GM23248 (cell line): ENCODE results near the gene CHST7. TPM values are rescaled to one million over a fixed set of nuclear protein-coding genes. Genes with fewer than 3 reads are reported as not detected.

ENCODE experiments used
- DNase-seq: peaks from one replicate; pipeline ENCODE4 v3.0.0-alpha.2; 2015
- H2AFZ ChIP-seq: fragments of 200-600 bp; sonication (generic); 2 replicates; pipeline ENCODE4 v1.6.1; 2016; ENCODE audit warnings: antibody characterized with exemption
- H3F3A ChIP-seq: fragments of 200-600 bp; sonication (generic); 2 replicates; pipeline ENCODE4 v1.6.1; 2016; ENCODE audit warnings: mild to moderate bottlenecking, antibody characterized with exemption, mixed run types; ENCODE audit not compliant: insufficient read depth
- H3K27ac ChIP-seq: fragments of 200-600 bp; sonication (generic); 2 replicates; pipeline ENCODE4 v1.5.1; 2016; ENCODE audit warnings: mild to moderate bottlenecking
- H3K27me3 ChIP-seq: fragments of 200-600 bp; sonication (generic); replicated peaks from 2 replicates; pipeline ENCODE4 v1.6.1; 2016; ENCODE audit warnings: mild to moderate bottlenecking; ENCODE audit not compliant: insufficient read depth
- H3K36me3 ChIP-seq: fragments of 200-600 bp; sonication (generic); 2 replicates; pipeline ENCODE4 v1.6.1; 2016; ENCODE audit warnings: low read depth, mild to moderate bottlenecking
- H3K4me1 ChIP-seq: fragments of 200-600 bp; sonication (generic); 2 replicates; pipeline ENCODE4 v1.6.1; 2016; ENCODE audit warnings: mild to moderate bottlenecking; ENCODE audit not compliant: insufficient read depth
- H3K4me2 ChIP-seq: fragments of 200-600 bp; sonication (generic); one replicate; pipeline ENCODE4 v1.6.1; 2016; ENCODE audit warnings: mild to moderate bottlenecking; ENCODE audit not compliant: unreplicated experiment
- H3K4me3 ChIP-seq: fragments of 200-600 bp; sonication (generic); 2 replicates; pipeline ENCODE4 v1.5.1; 2016; ENCODE audit warnings: mild to moderate bottlenecking
- H3K79me2 ChIP-seq: fragments of 200-600 bp; sonication (generic); 2 replicates; pipeline ENCODE4 v1.6.1; 2016; ENCODE audit warnings: mild to moderate bottlenecking; ENCODE audit not compliant: insufficient read depth
- H3K9ac ChIP-seq: fragments of 200-600 bp; sonication (generic); 2 replicates; pipeline ENCODE4 v1.6.1; 2016; ENCODE audit warnings: mild to moderate bottlenecking
- H3K9me2 ChIP-seq: fragments of 200-600 bp; sonication (generic); 2 replicates; pipeline ENCODE4 v1.6.1; 2016; ENCODE audit warnings: mixed run types, mild to moderate bottlenecking, moderate library complexity; ENCODE audit not compliant: insufficient read depth
- H3K9me3 ChIP-seq: fragments of 200-600 bp; sonication (generic); one replicate; pipeline ENCODE4 v1.6.1; 2017; ENCODE audit warnings: low read depth
- H4K20me1 ChIP-seq: fragments of 200-600 bp; sonication (generic); 2 replicates; pipeline ENCODE4 v1.6.0; 2016; ENCODE audit not compliant: insufficient read depth
- EZH2 ChIP-seq: fragments of 200-600 bp; sonication (generic); IDR thresholded peaks from 2 replicates; pipeline ENCODE4 v1.6.1; 2018; ENCODE audit warnings: antibody characterized with exemption, mild to moderate bottlenecking; ENCODE audit not compliant: insufficient read depth, poor library complexity, severe bottlenecking
- EZH2phosphoT487 ChIP-seq: fragments of 200-600 bp; sonication (generic); IDR thresholded peaks from 2 replicates; pipeline ENCODE4 v1.6.1; 2018; ENCODE audit warnings: antibody characterized with exemption, moderate library complexity, mild to moderate bottlenecking, low read depth; ENCODE audit not compliant: insufficient read depth
- WGBS, 2 experiments: methylation state at CpG; one replicate each; pipeline ENCODE4 v1.1.6; 2015 to 2017; ENCODE audit warnings: low lambda C conversion rate in 2 of 2, low coverage in 1 of 2; ENCODE audit errors: missing lambda C conversion rate in 2 of 2; 5-methylcytosine and 5-hydroxymethylcytosine counted together
- in situ Hi-C: fragments of 300-500 bp; cut with MboI; formaldehyde crosslinking; loops from 2 replicates; pipeline ENCODE4 v1.15.0; 2020
- polyA plus RNA-seq: library from polyadenylated mRNA; unstranded; fragments of >200 nt; fragmentation: Nextera tagmentation; extraction: Ambion mirVana; gene quantifications from 2 replicates; pipeline ENCODE4 v1.2.1, GENCODE V29; 2016
- total RNA-seq: library from RNA; depleted of rRNA; stranded (reverse); fragments of >200 nt; shearing (Covaris generic); gene quantifications from 2 replicates; pipeline ENCODE4 v1.2.3, GENCODE V29; 2014

Gene CHST7
- total and polyA plus RNA-seq, 2 experiments from 2014 or later, result 9.3 to 17.5 TPM

DNA sequence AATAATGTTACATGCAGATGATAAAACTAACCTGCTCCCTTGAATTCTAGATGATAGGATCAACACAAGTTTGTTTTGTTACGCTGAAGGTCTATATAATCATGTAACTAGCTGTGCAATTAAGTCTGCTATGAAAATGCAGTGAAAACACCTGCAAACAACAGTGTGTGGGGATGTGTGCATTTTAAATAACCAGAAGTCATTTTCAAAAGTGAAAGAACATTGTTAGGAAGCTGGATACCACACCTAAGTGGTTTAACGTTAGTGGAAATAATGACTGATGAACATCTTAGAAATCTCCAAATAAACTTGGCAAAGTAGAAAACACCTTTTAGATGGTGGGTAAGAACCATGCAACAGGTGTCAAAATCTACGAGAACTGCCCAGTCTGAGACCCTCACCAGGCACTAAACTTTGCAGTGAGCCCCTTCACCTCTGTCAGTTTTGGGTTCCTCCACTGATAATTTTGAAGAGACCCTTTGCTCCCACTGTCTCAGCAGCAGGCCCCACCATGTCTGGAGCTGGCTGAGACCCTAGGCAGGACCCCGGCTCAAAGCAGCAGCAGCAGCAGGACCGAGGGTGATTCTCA, 36.6 kb downstream of the CHST7 start:
- H3K4me1 ChIP-seq, result no peaks in the 10 kb centered on the region

DNA sequence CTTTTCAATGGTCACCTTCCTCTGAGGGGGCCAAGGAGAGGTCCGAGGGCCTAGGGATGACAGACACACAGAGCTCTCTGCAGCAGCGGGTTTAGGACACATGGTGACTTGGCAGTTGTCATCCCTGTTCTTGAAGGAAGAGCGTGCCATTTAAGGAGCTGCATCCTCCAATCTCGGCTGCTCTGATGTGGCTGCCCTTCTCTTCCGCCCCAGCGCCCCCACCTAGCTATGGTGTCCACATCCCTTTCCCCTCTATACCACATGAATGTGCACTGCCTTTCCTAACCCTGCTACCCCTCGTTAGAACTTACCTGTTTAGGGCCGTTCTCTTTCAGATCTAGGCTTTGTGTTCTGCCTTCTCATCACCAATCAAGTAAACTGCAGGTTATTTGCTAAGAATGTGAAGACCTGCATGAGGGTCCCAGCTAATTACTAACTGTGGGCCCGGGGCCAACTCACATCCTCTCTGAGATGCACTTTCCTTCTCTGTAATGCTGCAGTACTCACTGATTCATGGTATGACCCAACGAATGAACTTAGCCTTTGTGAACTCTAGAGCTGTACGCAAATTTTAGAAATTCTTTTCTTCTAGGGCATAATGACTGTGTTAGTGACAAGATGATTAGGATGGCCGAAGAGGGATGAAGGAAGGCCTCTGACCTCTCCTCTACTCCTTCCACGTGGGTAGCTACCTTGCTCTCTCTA, 38.2 kb downstream of the CHST7 start:
- TF ChIP-seq EZH2 (no peak), EZH2phosphoT487 (no peak)
- in situ Hi-C loops, result no loop called here
- 75 to 85% methylated on average over 12 to 13 of the region's 13 CpGs for WGBS, 2 experiments

More for the DNA sequence above, 36.6 kb downstream of the CHST7 start:
- H3K4me2 ChIP-seq, result no peak overlapping the region
- no peak overlapping the region for H3K9ac ChIP-seq
- no peaks in the 10 kb centered on the region for H3K27me3 ChIP-seq
- no peaks in the 10 kb centered on the region for H3K36me3 ChIP-seq
- DNase-seq, result no peak
- TF ChIP-seq EZH2phosphoT487 (no peak), EZH2 (no peak)
- H3F3A ChIP-seq, result no peaks in the 10 kb centered on the region
- H3K9me3 ChIP-seq, result no peaks in the 10 kb centered on the region
- H3K27ac ChIP-seq, result no peak overlapping the region
- WGBS, 2 experiments, result 78 to 85% methylated on average over 5 of the region's 5 CpGs
- no peak overlapping the region for H2AFZ ChIP-seq
- in situ Hi-C loops, result no loop called here
- H3K4me3 ChIP-seq, result no peak overlapping the region
- no peaks in the 10 kb centered on the region for H3K9me2 ChIP-seq
- H4K20me1 ChIP-seq, result no peaks in the 10 kb centered on the region
- no peaks in the 10 kb centered on the region for H3K79me2 ChIP-seq

DNA sequence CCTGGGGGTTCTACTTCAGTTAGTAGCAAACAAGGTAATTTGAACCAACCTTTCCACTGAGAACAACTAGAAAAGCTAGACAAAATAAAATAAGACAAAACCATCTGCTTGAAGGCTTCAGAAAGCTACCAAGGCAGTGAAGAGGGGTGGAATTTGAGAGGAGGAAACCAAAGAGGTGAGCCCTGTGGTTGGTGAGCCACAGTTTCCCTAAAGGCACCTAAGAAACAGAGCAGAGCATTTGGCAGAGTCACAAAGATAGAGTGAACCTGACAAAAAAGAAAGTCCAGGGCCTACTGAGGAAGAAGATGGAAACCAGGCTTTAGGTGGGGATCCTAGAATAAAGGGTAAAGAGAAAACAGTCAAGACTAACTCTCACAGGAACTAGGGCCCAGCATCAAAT, 44.3 kb downstream of the CHST7 start:
- Histone ChIP-seq H3K9me2 (no peaks in the 10 kb centered on the region), H3K4me3 (no peak overlapping the region), H3K79me2 (no peaks in the 10 kb centered on the region), H3K36me3 (peaks cover 9% of the 10 kb centered on the region; the same call in 1 of the 2 replicates), H3K9me3 (no peaks in the 10 kb centered on the region), H3K4me1 (no peaks in the 10 kb centered on the region), H3K27ac (no peak overlapping the region), H3K9ac (no peak overlapping the region), H3K27me3 (no peaks in the 10 kb centered on the region), H4K20me1 (no peaks in the 10 kb centered on the region), H3K4me2 (no peak overlapping the region), H2AFZ (no peak overlapping the region), H3F3A (no peaks in the 10 kb centered on the region)
- TF ChIP-seq EZH2phosphoT487 (no peak), EZH2 (no peak)
- DNase-seq, result no peak
- in situ Hi-C loops, result no loop called here

More for the DNA sequence above, 38.2 kb downstream of the CHST7 start:
- Histone ChIP-seq H3K4me2 (no peak overlapping the region), H3F3A (no peaks in the 10 kb centered on the region), H3K9me2 (no peaks in the 10 kb centered on the region), H4K20me1 (no peaks in the 10 kb centered on the region), H3K4me1 (no peaks in the 10 kb centered on the region), H3K9me3 (no peaks in the 10 kb centered on the region), H3K79me2 (no peaks in the 10 kb centered on the region), H3K27me3 (no peaks in the 10 kb centered on the region), H3K4me3 (no peak overlapping the region), H3K9ac (no peak overlapping the region), H3K27ac (no peak overlapping the region), H2AFZ (no peak overlapping the region), H3K36me3 (no peaks in the 10 kb centered on the region)
- DNase-seq, result no peak

DNA sequence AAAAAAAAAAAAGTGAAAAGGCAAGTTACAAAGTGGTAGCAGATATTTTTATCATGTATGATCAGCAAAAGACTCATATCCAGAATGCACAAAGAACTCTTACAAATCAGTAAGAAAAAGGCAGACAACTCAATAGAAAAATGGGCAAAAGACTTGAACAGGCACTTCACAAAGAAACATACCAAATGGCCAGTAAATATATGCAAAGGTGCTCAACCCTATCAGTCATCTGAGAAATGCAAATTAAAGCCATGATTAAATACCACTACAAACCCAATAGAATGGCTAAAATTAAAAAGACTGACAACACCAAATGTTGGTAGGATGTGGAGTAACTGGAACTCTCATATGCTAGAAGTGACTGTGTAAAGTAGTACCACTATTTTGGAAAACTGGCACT, 45.4 kb downstream of the CHST7 start:
- Histone ChIP-seq H3K79me2 (no peaks in the 10 kb centered on the region), H3K4me1 (no peaks in the 10 kb centered on the region), H3K4me2 (no peak overlapping the region), H3K27ac (no peak overlapping the region), H2AFZ (no peak overlapping the region), H4K20me1 (no peaks in the 10 kb centered on the region), H3K9me3 (no peaks in the 10 kb centered on the region), H3K27me3 (no peaks in the 10 kb centered on the region), H3K9ac (no peak overlapping the region), H3K36me3 (peaks cover 9% of the 10 kb centered on the region; the same call in 1 of the 2 replicates), H3K4me3 (no peak overlapping the region), H3F3A (no peaks in the 10 kb centered on the region), H3K9me2 (no peaks in the 10 kb centered on the region)
- in situ Hi-C loops, result no loop called here
- no peak for TF ChIP-seq EZH2
- no peak for TF ChIP-seq EZH2phosphoT487
- DNase-seq, result no peak
